ENCODE results near the gene THBD.

GRCh38 chr20:23086056-23086566 is 36.6 kb upstream of the THBD start, which contains the start of gene CD93:
- TF ChIP-seq CTCF (IDR thresholded peaks at IDR 0.05; ENCODE audit: low read length) (no peak), EZH2 (optimal IDR thresholded peaks at IDR 0.05; ENCODE audit: low read depth, low read length) (no peak), EZH2phosphoT487 (IDR thresholded peaks at IDR 0.05; ENCODE audit: low read length) (no peak)
